ENCODE measurements around the gene PDXP. TPM values are rescaled to one million over a fixed set of nuclear protein-coding genes. Genes with fewer than 3 reads are reported as not detected.

Gene PDXP
- total and polyA plus RNA-seq, 2 of the 13 experiments (the other 11 are each of a cell fraction or from before 2014, with no cell fraction given), result 58.2 to 70.6 TPM

GRCh38 chr22:37639070-37639760, 19.3 kb upstream of the PDXP start, which contains the start of gene SH3BP1 (continued):
- no peak for TF ChIP-seq LRRFIP1 (CRISPR knock-in tag; conservative IDR thresholded peaks at IDR 0.05)
- TF ChIP-seq ZBTB21 (CRISPR knock-in tag; IDR thresholded peaks at IDR 0.05), result no peak
- TF ChIP-seq ZMYM4 (CRISPR knock-in tag; IDR thresholded peaks at IDR 0.05), result no peak; the same call in 1 of the 2 replicates
- no peak for TF ChIP-seq ZBTB38 (CRISPR knock-in tag; IDR thresholded peaks at IDR 0.05)
- 0 out of 2 replicates have a peak, but pooled peaks have one; percentile 2 for TF ChIP-seq CAMTA2 (CRISPR knock-in tag; IDR thresholded peaks at IDR 0.05; ENCODE audit: borderline replicate concordance)
- TF ChIP-seq, protein P1, sequence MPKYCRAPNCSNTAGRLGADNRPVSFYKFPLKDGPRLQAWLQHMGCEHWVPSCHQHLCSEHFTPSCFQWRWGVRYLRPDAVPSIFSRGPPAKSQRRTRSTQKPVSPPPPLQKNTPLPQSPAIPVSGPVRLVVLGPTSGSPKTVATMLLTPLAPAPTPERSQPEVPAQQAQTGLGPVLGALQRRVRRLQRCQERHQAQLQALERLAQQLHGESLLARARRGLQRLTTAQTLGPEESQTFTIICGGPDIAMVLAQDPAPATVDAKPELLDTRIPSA (CRISPR knock-in tag; IDR thresholded peaks at IDR 0.05; ENCODE audit: borderline replicate concordance), result no peak
- TF ChIP-seq FUBP1 (CRISPR knock-in tag; IDR thresholded peaks at IDR 0.05; ENCODE audit: borderline replicate concordance), result no peak
- TF ChIP-seq ZNF792 (CRISPR knock-in tag; IDR thresholded peaks at IDR 0.05), result 0 out of 2 replicates have a peak, but pooled peaks have one; percentile 18
- TF ChIP-seq, protein P2, sequence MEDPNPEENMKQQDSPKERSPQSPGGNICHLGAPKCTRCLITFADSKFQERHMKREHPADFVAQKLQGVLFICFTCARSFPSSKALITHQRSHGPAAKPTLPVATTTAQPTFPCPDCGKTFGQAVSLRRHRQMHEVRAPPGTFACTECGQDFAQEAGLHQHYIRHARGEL (CRISPR knock-in tag; IDR thresholded peaks at IDR 0.05), result no peak
- TF ChIP-seq, protein P3, sequence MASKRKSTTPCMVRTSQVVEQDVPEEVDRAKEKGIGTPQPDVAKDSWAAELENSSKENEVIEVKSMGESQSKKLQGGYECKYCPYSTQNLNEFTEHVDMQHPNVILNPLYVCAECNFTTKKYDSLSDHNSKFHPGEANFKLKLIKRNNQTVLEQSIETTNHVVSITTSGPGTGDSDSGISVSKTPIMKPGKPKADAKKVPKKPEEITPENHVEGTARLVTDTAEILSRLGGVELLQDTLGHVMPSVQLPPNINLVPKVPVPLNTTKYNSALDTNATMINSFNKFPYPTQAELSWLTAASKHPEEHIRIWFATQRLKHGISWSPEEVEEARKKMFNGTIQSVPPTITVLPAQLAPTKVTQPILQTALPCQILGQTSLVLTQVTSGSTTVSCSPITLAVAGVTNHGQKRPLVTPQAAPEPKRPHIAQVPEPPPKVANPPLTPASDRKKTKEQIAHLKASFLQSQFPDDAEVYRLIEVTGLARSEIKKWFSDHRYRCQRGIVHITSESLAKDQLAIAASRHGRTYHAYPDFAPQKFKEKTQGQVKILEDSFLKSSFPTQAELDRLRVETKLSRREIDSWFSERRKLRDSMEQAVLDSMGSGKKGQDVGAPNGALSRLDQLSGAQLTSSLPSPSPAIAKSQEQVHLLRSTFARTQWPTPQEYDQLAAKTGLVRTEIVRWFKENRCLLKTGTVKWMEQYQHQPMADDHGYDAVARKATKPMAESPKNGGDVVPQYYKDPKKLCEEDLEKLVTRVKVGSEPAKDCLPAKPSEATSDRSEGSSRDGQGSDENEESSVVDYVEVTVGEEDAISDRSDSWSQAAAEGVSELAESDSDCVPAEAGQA (IDR thresholded peaks at IDR 0.05; ENCODE audit: low read depth), result no peak
- TF ChIP-seq, protein P3 (CRISPR knock-in tag; IDR thresholded peaks at IDR 0.05; ENCODE audit: borderline replicate concordance), result no peak
- 0 out of 2 replicates have a peak, but pooled peaks have one; percentile 13 for TF ChIP-seq ZSCAN25 (CRISPR knock-in tag; IDR thresholded peaks at IDR 0.05)
- TF ChIP-seq KAT7 (CRISPR knock-in tag; IDR thresholded peaks at IDR 0.05; ENCODE audit: borderline replicate concordance), result no peak
- TF ChIP-seq ZNF44 (CRISPR knock-in tag; IDR thresholded peaks at IDR 0.05), result no peak
- TF ChIP-seq RAD21 (CRISPR knock-in tag; IDR thresholded peaks at IDR 0.05), result no peak
- TF ChIP-seq CBX1 (IDR thresholded peaks at IDR 0.05; ENCODE audit: low read depth), result no peak
- no peak for TF ChIP-seq RBM22 (optimal IDR thresholded peaks at IDR 0.05; ENCODE audit: low read length)
- peak; percentile 49; the same call in 1 of the 2 replicates for TF ChIP-seq MTA1 (CRISPR knock-in tag; IDR thresholded peaks at IDR 0.05; ENCODE audit: borderline replicate concordance)
- TF ChIP-seq HMGA1 (CRISPR knock-in tag; conservative IDR thresholded peaks at IDR 0.05), result no peak

Data from HepG2 (cell line).